ENCODE data around the gene ASCC1.
A peak's percentile ranks its signal among the peaks of the same experiment; 100 is the strongest.

DNA sequence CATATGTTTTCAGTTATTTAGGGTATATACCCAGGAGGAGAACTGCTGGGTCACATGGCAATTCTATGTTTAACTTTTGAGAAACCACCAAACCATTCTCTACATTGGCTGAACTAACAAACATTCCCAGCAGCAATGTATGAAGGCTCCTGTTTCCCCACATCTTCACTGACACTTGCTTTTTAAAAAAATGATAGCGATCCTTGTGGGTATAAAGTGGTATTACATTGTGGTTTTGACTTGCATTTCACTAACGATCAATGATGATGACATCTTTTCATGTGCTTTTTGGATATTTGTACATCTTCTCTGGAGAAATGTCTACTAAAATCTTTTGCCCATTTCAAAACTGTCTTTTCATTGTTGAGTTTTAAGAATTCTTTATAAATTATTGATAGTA lies 51.5 kb downstream of the ASCC1 start:
- TF ChIP-seq, protein P1, sequence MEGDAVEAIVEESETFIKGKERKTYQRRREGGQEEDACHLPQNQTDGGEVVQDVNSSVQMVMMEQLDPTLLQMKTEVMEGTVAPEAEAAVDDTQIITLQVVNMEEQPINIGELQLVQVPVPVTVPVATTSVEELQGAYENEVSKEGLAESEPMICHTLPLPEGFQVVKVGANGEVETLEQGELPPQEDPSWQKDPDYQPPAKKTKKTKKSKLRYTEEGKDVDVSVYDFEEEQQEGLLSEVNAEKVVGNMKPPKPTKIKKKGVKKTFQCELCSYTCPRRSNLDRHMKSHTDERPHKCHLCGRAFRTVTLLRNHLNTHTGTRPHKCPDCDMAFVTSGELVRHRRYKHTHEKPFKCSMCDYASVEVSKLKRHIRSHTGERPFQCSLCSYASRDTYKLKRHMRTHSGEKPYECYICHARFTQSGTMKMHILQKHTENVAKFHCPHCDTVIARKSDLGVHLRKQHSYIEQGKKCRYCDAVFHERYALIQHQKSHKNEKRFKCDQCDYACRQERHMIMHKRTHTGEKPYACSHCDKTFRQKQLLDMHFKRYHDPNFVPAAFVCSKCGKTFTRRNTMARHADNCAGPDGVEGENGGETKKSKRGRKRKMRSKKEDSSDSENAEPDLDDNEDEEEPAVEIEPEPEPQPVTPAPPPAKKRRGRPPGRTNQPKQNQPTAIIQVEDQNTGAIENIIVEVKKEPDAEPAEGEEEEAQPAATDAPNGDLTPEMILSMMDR (conservative IDR thresholded peaks at IDR 0.05; ENCODE audit: low read depth, low read length): 0 out of 2 replicates have a peak, but pooled peaks have one; percentile 13
- no peak for TF ChIP-seq EZH2 (IDR thresholded peaks at IDR 0.05; ENCODE audit: borderline replicate concordance, low read depth, low read length, poor library complexity, severe bottlenecking)
